NCI-H82 treated with DMSO at 0.1 percent for 48 hours (cell line): Measurements from ENCODE around the gene ENKD1.
A peak's percentile ranks its signal among the peaks of the same experiment; 100 is the strongest.

Source experiments
- DNase-seq: peaks from one replicate; lab custom pipeline; 2025; ENCODE audit not compliant: unreplicated experiment; lab: John Stamatoyannopoulos, UW

ENKD1 gene

GRCh38 chr16:67679935-67680897 lies 13.7 kb upstream of the ENKD1 start:
- DNase-seq = peak; percentile 25

- DNase-seq = no peak
Observed at GRCh38 chr16:67678354-67679023, 11.9 kb upstream of the ENKD1 start.

- DNase-seq = no peak
Observed at GRCh38 chr16:67677712-67678111, 11.2 kb upstream of the ENKD1 start.

GRCh38 chr16:67676939-67677338 lies 10.4 kb upstream of the ENKD1 start:
- no peak for DNase-seq

GRCh38 chr16:67676516-67676915 lies 10.0 kb upstream of the ENKD1 start:
- DNase-seq = no peak

- no peak for DNase-seq
Observed at GRCh38 chr16:67675999-67676398, 9.4 kb upstream of the ENKD1 start.

- DNase-seq = no peak
Observed at GRCh38 chr16:67675579-67675935, 9.0 kb upstream of the ENKD1 start.

- DNase-seq = no peak
Observed at GRCh38 chr16:67674851-67675578, 8.5 kb upstream of the ENKD1 start.

- no peak for DNase-seq
Observed at GRCh38 chr16:67673712-67674580, 7.4 kb upstream of the ENKD1 start.

GRCh38 chr16:67672739-67673662 lies 6.5 kb upstream of the ENKD1 start:
- DNase-seq = peak; percentile 2

- DNase-seq = no peak
Observed at GRCh38 chr16:67672306-67672705, 5.8 kb upstream of the ENKD1 start.

- no peak for DNase-seq
Observed at GRCh38 chr16:67669499-67670101, 3.0 kb upstream of the ENKD1 start.

GRCh38 chr16:67668495-67669157 lies 2.1 kb upstream of the ENKD1 start:
- no peak for DNase-seq

- peak; percentile 88 for DNase-seq
Observed at GRCh38 chr16:67667817-67668494, 1.4 kb upstream of the ENKD1 start.

- no peak for DNase-seq
Observed at GRCh38 chr16:67667453-67667816, 885 bp upstream of the ENKD1 start.

GRCh38 chr16:67666032-67666551 lies 458 bp downstream of the ENKD1 start:
- no peak for DNase-seq

- DNase-seq = no peak
Observed at GRCh38 chr16:67665598-67665997, 952 bp downstream of the ENKD1 start.

- no peak for DNase-seq
Observed at GRCh38 chr16:67664871-67665270, 1.7 kb downstream of the ENKD1 start.
